ENCODE results near the gene SNX11. TPM values are rescaled to one million over a fixed set of nuclear protein-coding genes. Genes with fewer than 3 reads are reported as not detected.

The SNX11 gene
- total and polyA plus RNA-seq, 5 donors from 2014 or later = 15.1 to 22.8 (median 20.8) TPM

DNA sequence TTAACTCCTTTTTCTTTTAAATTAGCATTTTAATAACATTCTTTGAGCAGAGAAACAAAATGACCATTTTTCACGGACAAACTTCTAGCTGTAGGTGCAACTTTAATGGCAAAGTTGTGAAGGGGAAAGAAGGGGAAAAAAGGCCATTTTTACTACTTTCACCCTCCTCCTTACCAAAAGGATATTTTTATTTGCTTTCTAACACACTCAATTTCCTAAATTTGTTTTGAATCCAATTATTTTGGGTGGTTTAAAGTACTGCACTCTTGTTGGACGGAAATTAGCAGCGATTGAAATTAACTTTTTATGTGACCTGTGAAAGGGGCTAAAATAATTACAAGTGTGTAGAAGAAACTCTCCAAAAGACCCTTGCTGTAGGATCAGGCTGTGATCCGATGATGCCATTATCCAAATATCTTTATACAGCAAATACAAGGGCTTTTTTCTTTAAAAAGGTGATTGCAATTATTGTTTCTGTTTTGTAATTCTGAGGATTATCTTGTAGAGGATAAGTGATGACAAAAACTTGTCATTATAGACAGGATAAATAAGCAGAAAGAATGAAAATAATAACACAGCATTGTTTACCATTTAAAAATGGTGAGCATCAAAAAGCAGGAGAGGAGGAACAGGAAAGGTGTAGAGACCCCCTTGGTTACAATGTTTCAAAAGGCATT is 42.4 kb downstream of the SNX11 start:
- Histone ChIP-seq H3K4me1 (ENCODE audit: control insufficient read depth, insufficient read depth, low read length, poor library complexity, severe bottlenecking) (no peaks in the 10 kb centered on the region), H3K9me3 (ENCODE audit: control insufficient read depth in 2 of 2, low read length in 2 of 2) (no peaks in the 10 kb centered on the region), H3K27me3 (ENCODE audit: control insufficient read depth, insufficient read depth, low read length) (no peaks in the 10 kb centered on the region), H3K36me3 (ENCODE audit: control insufficient read depth, insufficient read depth, low read length) (peaks cover 84% of the 10 kb centered on the region), H3K27ac (ENCODE audit: insufficient read depth, low read length, poor library complexity, severe bottlenecking) (no peak overlapping the region), H3K4me3 (ENCODE audit: low read depth, low read length) (no peak overlapping the region)
- H3K4me3 Mint-ChIP-seq = no peak overlapping the region
- peaks cover 42% of the 10 kb centered on the region for H3K36me3 Mint-ChIP-seq
- no peak overlapping the region for H3K27ac Mint-ChIP-seq
- ATAC-seq (ENCODE audit: low read depth in 2 of 2) (no peak), DNase-seq (no peak)
- no peaks in the 10 kb centered on the region for H3K9me3 Mint-ChIP-seq
- H3K4me1 Mint-ChIP-seq = peaks cover 0 to 13% (median 7%) of the 10 kb centered on the region in 4 donors
- no peaks in the 10 kb centered on the region for H3K27me3 Mint-ChIP-seq

DNA sequence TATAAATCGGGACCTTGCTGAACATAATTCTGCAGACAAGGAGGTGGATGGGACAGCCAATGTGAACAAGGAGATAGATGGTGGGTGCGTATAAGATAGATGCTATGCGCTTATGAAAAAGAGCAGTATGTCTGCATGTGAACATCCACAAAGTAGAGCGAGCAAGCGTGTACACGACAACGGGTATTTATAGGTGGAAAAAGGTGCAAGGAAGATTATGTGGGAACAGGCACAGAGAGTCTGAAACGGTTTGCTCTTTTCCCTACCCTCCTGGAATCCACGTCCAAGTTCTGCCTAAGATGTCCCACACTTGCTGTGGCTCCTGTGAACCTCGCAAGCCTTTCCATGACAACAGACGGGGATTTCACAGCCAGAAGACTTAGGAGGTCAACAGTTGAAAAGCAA is 43.0 kb downstream of the SNX11 start:
- no peaks in the 10 kb centered on the region for H3K9me3 Mint-ChIP-seq
- no peaks in the 10 kb centered on the region for H3K9me3 ChIP-seq (ENCODE audit: control insufficient read depth in 2 of 2, low read length in 2 of 2)
- no peak overlapping the region for H3K4me3 Mint-ChIP-seq
- no peaks in the 10 kb centered on the region for H3K27me3 ChIP-seq (ENCODE audit: control insufficient read depth, insufficient read depth, low read length)
- no peaks in the 10 kb centered on the region for H3K27me3 Mint-ChIP-seq
- H3K27ac Mint-ChIP-seq = no peak overlapping the region
- peaks cover 36% of the 10 kb centered on the region for H3K36me3 Mint-ChIP-seq
- DNase-seq (no peak), ATAC-seq (ENCODE audit: low read depth in 2 of 2) (no peak)
- H3K4me3 ChIP-seq (ENCODE audit: low read depth, low read length) = no peak overlapping the region
- H3K36me3 ChIP-seq (ENCODE audit: control insufficient read depth, insufficient read depth, low read length) = peaks cover 83% of the 10 kb centered on the region
- H3K4me1 Mint-ChIP-seq = peaks cover 0 to 10% (median 2%) of the 10 kb centered on the region in 4 donors
- H3K27ac ChIP-seq (ENCODE audit: insufficient read depth, low read length, poor library complexity, severe bottlenecking) = no peak overlapping the region
- no peaks in the 10 kb centered on the region for H3K4me1 ChIP-seq (ENCODE audit: control insufficient read depth, insufficient read depth, low read length, poor library complexity, severe bottlenecking)

- Histone ChIP-seq H3K36me3 (ENCODE audit: control insufficient read depth, insufficient read depth, low read length) (peaks cover 86% of the 10 kb centered on the region), H3K27ac (ENCODE audit: insufficient read depth, low read length, poor library complexity, severe bottlenecking) (no peak overlapping the region), H3K9me3 (ENCODE audit: control insufficient read depth in 2 of 2, low read length in 2 of 2) (no peaks in the 10 kb centered on the region), H3K27me3 (ENCODE audit: control insufficient read depth, insufficient read depth, low read length) (no peaks in the 10 kb centered on the region), H3K4me3 (ENCODE audit: low read depth, low read length) (no peak overlapping the region), H3K4me1 (ENCODE audit: control insufficient read depth, insufficient read depth, low read length, poor library complexity, severe bottlenecking) (no peaks in the 10 kb centered on the region)
- Mint-ChIP-seq H3K36me3 (peaks cover 39% of the 10 kb centered on the region), H3K27ac (no peak overlapping the region), H3K9me3 (no peaks in the 10 kb centered on the region), H3K4me3 (no peak overlapping the region), H3K27me3 (no peaks in the 10 kb centered on the region), H3K4me1 (peaks cover 0 to 9% (median 0%) of the 10 kb centered on the region in 4 donors)
- no peak for DNase-seq
- ATAC-seq (ENCODE audit: low read depth in 2 of 2) = no peak
These were observed 43.7 kb downstream of the SNX11 start for GRCh38 chr17:48151220-48151619.

DNA sequence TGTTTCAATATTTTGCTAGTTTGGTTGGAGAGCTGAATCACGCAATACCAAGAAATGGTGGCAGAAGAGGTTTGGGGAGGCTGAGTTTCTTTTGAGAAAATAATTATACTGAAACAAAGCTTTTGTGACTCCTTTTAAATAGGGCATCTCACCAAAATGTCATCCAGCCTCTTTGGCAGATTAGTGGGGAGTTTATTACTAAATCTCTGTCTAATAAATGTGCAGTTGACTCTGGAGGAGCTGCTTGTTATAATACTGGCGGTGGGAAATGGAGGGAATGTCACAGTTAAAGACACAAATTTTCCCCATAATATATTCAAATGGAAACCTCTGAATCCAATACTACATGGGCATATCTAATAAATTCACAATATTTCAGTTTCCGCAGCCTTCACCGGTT is 44.7 kb downstream of the SNX11 start:
- Histone ChIP-seq H3K27ac (ENCODE audit: insufficient read depth, low read length, poor library complexity, severe bottlenecking) (no peak overlapping the region), H3K9me3 (ENCODE audit: control insufficient read depth in 2 of 2, low read length in 2 of 2) (no peaks in the 10 kb centered on the region), H3K36me3 (ENCODE audit: control insufficient read depth, insufficient read depth, low read length) (peaks cover 85% of the 10 kb centered on the region), H3K4me3 (ENCODE audit: low read depth, low read length) (no peak overlapping the region), H3K27me3 (ENCODE audit: control insufficient read depth, insufficient read depth, low read length) (no peaks in the 10 kb centered on the region), H3K4me1 (ENCODE audit: control insufficient read depth, insufficient read depth, low read length, poor library complexity, severe bottlenecking) (no peaks in the 10 kb centered on the region)
- Mint-ChIP-seq H3K9me3 (no peaks in the 10 kb centered on the region), H3K27me3 (no peaks in the 10 kb centered on the region), H3K36me3 (peaks cover 45% of the 10 kb centered on the region), H3K27ac (peak overlapping the region in 1 of 3 donors; percentile 2), H3K4me3 (no peak overlapping the region), H3K4me1 (peaks cover 0 to 9% (median 0%) of the 10 kb centered on the region in 4 donors)
- ATAC-seq (ENCODE audit: low read depth in 2 of 2) (no peak), DNase-seq (no peak)

GRCh38 chr17:48153691-48154358 is 46.3 kb downstream of the SNX11 start:
- no peaks in the 10 kb centered on the region for H3K4me1 ChIP-seq (ENCODE audit: control insufficient read depth, insufficient read depth, low read length, poor library complexity, severe bottlenecking)
- H3K4me3 Mint-ChIP-seq = no peak overlapping the region
- peaks cover 0 to 5% (median 0%) of the 10 kb centered on the region in 4 donors for H3K4me1 Mint-ChIP-seq
- no peaks in the 10 kb centered on the region for H3K27me3 ChIP-seq (ENCODE audit: control insufficient read depth, insufficient read depth, low read length)
- DNase-seq = peak in 1 of 3 donors; percentile 33
- H3K27me3 Mint-ChIP-seq = no peaks in the 10 kb centered on the region
- H3K9me3 ChIP-seq (ENCODE audit: control insufficient read depth in 2 of 2, low read length in 2 of 2) = no peaks in the 10 kb centered on the region
- H3K36me3 ChIP-seq (ENCODE audit: control insufficient read depth, insufficient read depth, low read length) = peaks cover 71% of the 10 kb centered on the region
- ATAC-seq (ENCODE audit: low read depth in 2 of 2) = no peak
- no peak overlapping the region for H3K27ac ChIP-seq (ENCODE audit: insufficient read depth, low read length, poor library complexity, severe bottlenecking)
- no peak overlapping the region for H3K27ac Mint-ChIP-seq
- peaks cover 33% of the 10 kb centered on the region for H3K36me3 Mint-ChIP-seq
- H3K4me3 ChIP-seq (ENCODE audit: low read depth, low read length) = no peak overlapping the region
- H3K9me3 Mint-ChIP-seq = no peaks in the 10 kb centered on the region

DNA sequence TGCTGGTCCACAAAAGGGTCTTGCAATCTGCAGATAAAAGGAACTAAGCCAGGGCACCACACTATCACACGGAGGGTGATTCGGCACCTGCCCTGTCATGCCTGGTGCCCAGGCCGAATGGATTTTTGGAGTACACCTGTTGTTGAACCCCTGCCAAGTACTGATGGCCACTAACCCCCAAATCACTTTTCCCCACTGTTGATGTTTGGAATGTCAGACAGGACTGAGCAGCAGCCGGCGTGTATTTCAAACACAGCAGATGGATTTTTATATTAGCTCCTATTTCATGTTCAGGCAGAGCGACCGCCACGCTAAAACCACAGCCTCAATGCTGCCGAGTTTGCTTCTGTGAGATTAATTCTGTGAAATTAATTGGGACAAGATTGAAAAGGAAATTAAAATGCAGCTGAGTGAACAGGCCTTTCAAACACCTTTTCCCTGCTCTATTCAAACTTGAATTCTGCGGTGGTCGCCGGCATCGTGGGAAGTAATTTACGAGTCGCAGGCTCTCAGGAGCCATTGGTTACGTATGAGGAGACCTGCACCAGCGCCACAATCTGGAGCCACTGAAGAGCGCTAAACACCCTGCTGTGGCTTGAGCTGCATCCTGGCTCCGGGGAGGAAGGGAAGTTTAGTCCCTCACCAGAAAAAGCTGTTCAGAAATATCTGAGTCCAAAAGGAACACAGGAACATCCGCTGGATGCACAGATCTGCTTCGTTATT is 48.5 kb downstream of the SNX11 start:
- Mint-ChIP-seq H3K4me1 (peaks cover 0 to 3% (median 0%) of the 10 kb centered on the region in 4 donors), H3K27me3 (no peaks in the 10 kb centered on the region), H3K9me3 (no peaks in the 10 kb centered on the region), H3K4me3 (no peak overlapping the region), H3K27ac (peak overlapping the region in 2 of 3 donors; percentile 20 to 55), H3K36me3 (peaks cover 37% of the 10 kb centered on the region)
- DNase-seq (no peak), ATAC-seq (ENCODE audit: low read depth in 2 of 2) (no peak)
- Histone ChIP-seq H3K4me3 (ENCODE audit: low read depth, low read length) (no peak overlapping the region), H3K27me3 (ENCODE audit: control insufficient read depth, insufficient read depth, low read length) (no peaks in the 10 kb centered on the region), H3K9me3 (ENCODE audit: control insufficient read depth in 2 of 2, low read length in 2 of 2) (no peaks in the 10 kb centered on the region), H3K27ac (ENCODE audit: insufficient read depth, low read length, poor library complexity, severe bottlenecking) (no peak overlapping the region), H3K36me3 (ENCODE audit: control insufficient read depth, insufficient read depth, low read length) (peaks cover 72% of the 10 kb centered on the region), H3K4me1 (ENCODE audit: control insufficient read depth, insufficient read depth, low read length, poor library complexity, severe bottlenecking) (no peaks in the 10 kb centered on the region)

DNA sequence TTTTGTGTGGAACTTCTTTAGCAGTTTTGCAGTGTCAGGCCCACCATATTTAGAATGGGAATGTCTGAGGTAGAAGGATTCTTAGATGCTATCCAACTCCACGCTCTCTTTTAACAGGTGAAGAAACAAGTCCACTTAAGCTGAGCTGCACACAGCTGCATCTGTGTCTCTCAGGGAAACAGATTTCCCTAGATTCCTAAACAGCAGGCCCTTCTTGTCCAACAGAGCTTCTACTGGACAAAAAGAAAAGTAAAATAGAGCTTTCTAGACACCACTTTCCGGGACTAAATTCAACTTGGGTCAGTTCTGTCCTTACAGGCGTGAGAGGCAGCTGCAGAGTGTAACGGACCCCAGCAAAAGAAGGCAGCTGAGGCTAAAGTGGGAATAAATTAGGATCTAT is 51.7 kb downstream of the SNX11 start:
- Mint-ChIP-seq H3K9me3 (no peaks in the 10 kb centered on the region), H3K27ac (no peak overlapping the region), H3K4me1 (peaks cover 2 to 7% (median 5%) of the 10 kb centered on the region in 4 donors), H3K36me3 (peaks cover 40% of the 10 kb centered on the region), H3K4me3 (no peak overlapping the region), H3K27me3 (no peaks in the 10 kb centered on the region)
- no peak for ATAC-seq (ENCODE audit: low read depth in 2 of 2)
- H3K27me3 ChIP-seq (ENCODE audit: control insufficient read depth, insufficient read depth, low read length) = no peaks in the 10 kb centered on the region
- H3K27ac ChIP-seq (ENCODE audit: insufficient read depth, low read length, poor library complexity, severe bottlenecking) = no peak overlapping the region
- H3K4me3 ChIP-seq (ENCODE audit: low read depth, low read length) = no peak overlapping the region
- H3K36me3 ChIP-seq (ENCODE audit: control insufficient read depth, insufficient read depth, low read length) = peaks cover 72% of the 10 kb centered on the region
- DNase-seq = no peak
- H3K4me1 ChIP-seq (ENCODE audit: control insufficient read depth, insufficient read depth, low read length, poor library complexity, severe bottlenecking) = no peaks in the 10 kb centered on the region
- H3K9me3 ChIP-seq (ENCODE audit: control insufficient read depth in 2 of 2, low read length in 2 of 2) = no peaks in the 10 kb centered on the region
